Measurements from ENCODE around the gene JAK1. TPM values are rescaled to one million over a fixed set of nuclear protein-coding genes. Genes with fewer than 3 reads are reported as not detected.

The JAK1 gene
- total and polyA plus RNA-seq, 12 donors: 23.4 to 155 (median 91.1) TPM

DNA sequence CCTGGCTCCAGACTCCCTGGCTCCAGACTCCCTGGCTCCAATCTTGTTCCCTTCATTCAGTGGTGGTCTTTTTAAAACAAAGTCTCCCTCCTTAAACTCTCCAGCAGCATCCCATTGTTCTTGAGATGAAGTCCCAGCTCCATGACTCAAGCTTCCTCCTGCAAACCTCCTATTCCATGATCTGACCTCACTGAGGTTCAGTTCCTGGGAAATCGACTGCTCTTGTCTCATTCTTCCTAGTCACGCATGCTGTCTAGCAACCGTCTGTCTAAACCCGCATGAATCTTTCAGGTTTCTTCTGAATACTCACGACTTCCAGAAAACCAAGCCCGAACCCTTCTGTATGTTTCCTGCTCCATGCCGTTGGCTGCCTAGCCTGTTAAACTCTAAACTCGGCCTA lies 129.5 kb downstream of the JAK1 start:
- Histone ChIP-seq H3K4me1 (replicated peaks in 1 of 2) (peaks cover 0 to under 1% of the 10 kb centered on the region in 2 donors), H3K27ac (no peak overlapping the region), H3K9me3 (replicated peaks in 1 of 3) (no peaks in the 10 kb centered on the region), H3K36me3 (replicated peaks in 1 of 2) (peaks cover 0 to 83% of the 10 kb centered on the region in 2 donors), H3K27me3 (no peaks in the 10 kb centered on the region), H3K4me3 (no peak overlapping the region)
- intact Hi-C loops (cut with DNase I): no loop called here
- TF ChIP-seq, protein P1, sequence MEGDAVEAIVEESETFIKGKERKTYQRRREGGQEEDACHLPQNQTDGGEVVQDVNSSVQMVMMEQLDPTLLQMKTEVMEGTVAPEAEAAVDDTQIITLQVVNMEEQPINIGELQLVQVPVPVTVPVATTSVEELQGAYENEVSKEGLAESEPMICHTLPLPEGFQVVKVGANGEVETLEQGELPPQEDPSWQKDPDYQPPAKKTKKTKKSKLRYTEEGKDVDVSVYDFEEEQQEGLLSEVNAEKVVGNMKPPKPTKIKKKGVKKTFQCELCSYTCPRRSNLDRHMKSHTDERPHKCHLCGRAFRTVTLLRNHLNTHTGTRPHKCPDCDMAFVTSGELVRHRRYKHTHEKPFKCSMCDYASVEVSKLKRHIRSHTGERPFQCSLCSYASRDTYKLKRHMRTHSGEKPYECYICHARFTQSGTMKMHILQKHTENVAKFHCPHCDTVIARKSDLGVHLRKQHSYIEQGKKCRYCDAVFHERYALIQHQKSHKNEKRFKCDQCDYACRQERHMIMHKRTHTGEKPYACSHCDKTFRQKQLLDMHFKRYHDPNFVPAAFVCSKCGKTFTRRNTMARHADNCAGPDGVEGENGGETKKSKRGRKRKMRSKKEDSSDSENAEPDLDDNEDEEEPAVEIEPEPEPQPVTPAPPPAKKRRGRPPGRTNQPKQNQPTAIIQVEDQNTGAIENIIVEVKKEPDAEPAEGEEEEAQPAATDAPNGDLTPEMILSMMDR (IDR thresholded peaks at IDR 0.05): no peak
- no peak for TF ChIP-seq POLR2A (IDR thresholded peaks at IDR 0.05)
- no peak for DNase-seq
- 91 to 97% (median 93%) methylated on average over 8 of the region's 8 CpGs for WGBS, 4 donors

DNA sequence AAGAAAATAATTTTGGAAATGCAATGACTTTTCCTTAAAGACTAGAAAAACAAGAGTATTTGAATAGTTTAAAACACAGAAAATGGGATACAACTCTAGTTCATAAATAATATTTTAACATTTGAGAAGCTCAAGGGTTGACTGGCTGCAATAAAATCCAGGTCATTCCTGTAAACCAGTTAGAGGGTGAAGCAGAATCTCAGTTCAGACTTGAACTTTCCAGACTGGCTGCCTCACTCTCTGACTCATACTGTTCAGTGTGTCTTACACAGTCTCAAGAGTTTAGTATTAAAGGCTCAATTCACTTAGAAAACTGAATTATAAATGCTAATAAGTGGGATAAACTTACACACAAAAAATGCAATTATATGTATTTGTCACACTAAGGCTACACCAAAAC lies 131.6 kb downstream of the JAK1 start:
- Histone ChIP-seq H3K27ac (peak overlapping the region in 1 of 5 donors; percentile 9), H3K9me3 (replicated peaks in 1 of 3) (no peaks in the 10 kb centered on the region), H3K4me3 (no peak overlapping the region), H3K36me3 (replicated peaks in 1 of 2) (peaks cover 0 to 66% of the 10 kb centered on the region in 2 donors), H3K27me3 (no peaks in the 10 kb centered on the region), H3K4me1 (replicated peaks in 1 of 2) (no peaks in the 10 kb centered on the region)
- intact Hi-C loops (cut with DNase I): no loop called here
- peak in 2 of 7 donors; percentile 22 to 54 for DNase-seq
- TF ChIP-seq, protein P1 (IDR thresholded peaks at IDR 0.05): no peak
- no peak for TF ChIP-seq POLR2A (IDR thresholded peaks at IDR 0.05)

DNA sequence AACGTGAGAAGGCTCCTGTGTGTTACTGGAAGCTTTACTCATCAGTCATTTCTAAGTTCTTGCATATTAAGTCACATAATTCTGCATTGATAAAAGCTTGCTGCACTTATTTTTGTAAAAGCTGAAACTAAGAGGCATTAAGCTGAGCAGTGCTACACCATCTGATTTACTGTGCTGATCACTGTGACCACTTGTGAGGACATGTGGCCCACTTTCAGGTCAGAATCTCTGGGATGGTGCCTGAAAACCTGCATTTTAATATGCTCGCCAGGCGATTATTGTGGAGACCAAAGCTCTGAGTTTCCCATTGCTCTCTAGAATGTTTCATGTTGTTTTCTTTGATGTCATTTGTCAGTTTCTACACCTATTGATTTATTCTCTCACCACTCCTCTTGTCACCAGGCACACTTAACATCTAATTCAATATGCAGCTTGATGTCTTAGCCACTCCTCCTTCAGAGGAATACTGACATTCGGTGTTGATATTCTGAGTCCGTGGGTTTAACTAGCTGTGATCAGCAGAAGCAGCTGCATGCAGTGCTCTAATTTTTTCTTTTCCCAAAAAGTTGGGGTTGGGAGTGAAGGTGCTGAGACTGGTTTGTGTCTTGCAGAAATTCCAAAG lies 136.2 kb downstream of the JAK1 start:
- H3K27ac ChIP-seq: no peak overlapping the region
- WGBS, 4 donors: 71 to 83% (median 80%) methylated on average over 5 of the region's 5 CpGs
- H3K4me3 ChIP-seq: no peak overlapping the region
- H3K36me3 ChIP-seq (replicated peaks in 1 of 2): peaks cover 0 to 25% of the 10 kb centered on the region in 2 donors
- no peaks in the 10 kb centered on the region for H3K27me3 ChIP-seq
- no peaks in the 10 kb centered on the region for H3K4me1 ChIP-seq (replicated peaks in 1 of 2)
- H3K9me3 ChIP-seq (replicated peaks in 1 of 3): no peaks in the 10 kb centered on the region
- no peak for TF ChIP-seq POLR2A (IDR thresholded peaks at IDR 0.05)
- TF ChIP-seq, protein P1 (IDR thresholded peaks at IDR 0.05): no peak
- no peak for DNase-seq
- intact Hi-C loops (cut with DNase I): no loop called here

DNA sequence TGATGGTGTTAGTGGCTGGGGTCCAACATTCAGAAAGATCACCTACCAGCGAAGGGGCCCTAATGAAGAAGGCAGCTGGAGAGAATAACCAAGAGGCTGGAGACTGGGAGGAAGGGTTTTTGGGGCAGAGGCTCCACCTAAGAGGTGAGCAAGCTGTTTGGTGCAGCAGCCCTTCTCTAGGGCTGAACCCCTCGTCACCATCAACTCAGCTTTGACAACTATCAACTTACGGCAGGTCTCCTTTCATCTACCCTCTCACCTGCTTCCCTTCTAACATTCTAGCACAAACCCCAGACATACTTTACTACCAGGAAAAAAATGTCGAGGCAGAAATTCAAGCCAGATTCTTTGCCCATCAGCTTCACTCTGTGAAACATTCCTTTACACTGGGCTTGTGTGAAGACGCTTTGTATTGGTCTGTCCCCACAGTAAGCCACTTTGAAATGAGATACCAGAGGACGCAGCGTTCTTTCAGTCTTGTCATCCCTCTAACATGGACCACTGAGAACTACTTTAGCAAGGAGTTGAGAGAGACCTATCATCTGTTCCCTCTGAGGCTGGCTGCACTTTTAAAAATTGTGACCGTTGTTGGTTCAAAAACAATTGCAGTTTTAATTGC lies 136.8 kb downstream of the JAK1 start:
- TF ChIP-seq POLR2A (IDR thresholded peaks at IDR 0.05): no peak
- Histone ChIP-seq H3K4me3 (no peak overlapping the region), H3K27me3 (no peaks in the 10 kb centered on the region), H3K27ac (no peak overlapping the region), H3K4me1 (replicated peaks in 1 of 2) (no peaks in the 10 kb centered on the region), H3K9me3 (replicated peaks in 1 of 3) (no peaks in the 10 kb centered on the region), H3K36me3 (replicated peaks in 1 of 2) (peaks cover 0 to 19% of the 10 kb centered on the region in 2 donors)
- 82 to 88% (median 85%) methylated on average over 8 of the region's 8 CpGs for WGBS, 4 donors
- intact Hi-C loops (cut with DNase I): loop anchor here (5.0 to 10.0 kb wide), 4 partner anchors 85 to 562 kb away; partner anchors contain the start of gene RAVER2 (in 2 of the 2)
- no peak for DNase-seq
